HepG2 (cell line): ENCODE measurements around the gene CCDC142. TPM values are rescaled to one million over a fixed set of nuclear protein-coding genes. Genes with fewer than 3 reads are reported as not detected.

Experiments
- RELA ChIP-seq: sonication (generic); formaldehyde crosslinking; IDR thresholded peaks from 2 replicates; pipeline ENCODE4 v1.4.0; 2020; ENCODE audit warnings: missing genetic modification reagents
- ZNF143 ChIP-seq: sonication (generic); formaldehyde crosslinking; IDR thresholded peaks from 2 replicates; pipeline ENCODE4 v1.4.0; 2020; ENCODE audit warnings: missing genetic modification reagents
- ZNF234 ChIP-seq: sonication (generic); formaldehyde crosslinking; conservative IDR thresholded peaks from 2 replicates; pipeline ENCODE4 v1.5.1; 2020; ENCODE audit warnings: mild to moderate bottlenecking, missing genetic modification reagents
- ZNF670 ChIP-seq: sonication (generic); formaldehyde crosslinking; IDR thresholded peaks from 2 replicates; pipeline ENCODE4 v1.8.0; 2022; ENCODE audit warnings: mild to moderate bottlenecking, missing genetic modification reagents, borderline replicate concordance
- polyA plus RNA-seq, 8 experiments: library from polyadenylated mRNA; depleted of rRNA in 3 of 8; stranded (reverse) in 7 of 8; unstranded in 1 of 8; fragments of >200 nt; fragmentation: Illumina TruSeq in 4 of 8; extraction: Trizol in 4 of 8; gene quantifications; 2 replicates each; pipeline versions ENCODE4 v1.2.1 to v1.2.3, GENCODE V29; 2011 to 2016; ENCODE audit warnings: low read depth in 4 of 8, missing spikeins in 1 of 8, mixed read lengths in 1 of 8; ENCODE audit not compliant: insufficient read depth in 1 of 8
- total RNA-seq, 5 experiments: library from RNA; depleted of rRNA; stranded (reverse); fragments of >200 nt; fragmentation: Illumina TruSeq; extraction: Trizol; gene quantifications; 2 replicates each; pipeline ENCODE4 v1.2.3, GENCODE V29; 2016; ENCODE audit warnings: low read depth in 1 of 5
- TF ChIP-seq, protein P1 (sequence below): sonication (generic); formaldehyde crosslinking; IDR thresholded peaks from 2 replicates; pipeline ENCODE4 v1.4.0; 2020; ENCODE audit warnings: mild to moderate bottlenecking, low read depth, missing genetic modification reagents
- TF ChIP-seq, protein P2 (sequence below): sonication (generic); formaldehyde crosslinking; IDR thresholded peaks from 2 replicates; pipeline ENCODE4 v1.4.0; 2020; ENCODE audit warnings: mild to moderate bottlenecking, missing genetic modification reagents
- TF ChIP-seq, protein P3 (sequence below): sonication (generic); formaldehyde crosslinking; IDR thresholded peaks from 2 replicates; pipeline ENCODE4 v1.5.0; 2020; ENCODE audit warnings: mild to moderate bottlenecking, low read depth, missing genetic modification reagents, borderline replicate concordance
- TF ChIP-seq, protein P4 (sequence below): sonication (generic); formaldehyde crosslinking; IDR thresholded peaks from 2 replicates; pipeline ENCODE4 v1.8.1; 2023; ENCODE audit warnings: missing genetic modification reagents, mild to moderate bottlenecking, borderline replicate concordance

CCDC142 gene
- total and polyA plus RNA-seq, 2 of the 13 experiments (the other 11 are each of a cell fraction or from before 2014, with no cell fraction given) = 14.7 to 30.4 TPM

DNA sequence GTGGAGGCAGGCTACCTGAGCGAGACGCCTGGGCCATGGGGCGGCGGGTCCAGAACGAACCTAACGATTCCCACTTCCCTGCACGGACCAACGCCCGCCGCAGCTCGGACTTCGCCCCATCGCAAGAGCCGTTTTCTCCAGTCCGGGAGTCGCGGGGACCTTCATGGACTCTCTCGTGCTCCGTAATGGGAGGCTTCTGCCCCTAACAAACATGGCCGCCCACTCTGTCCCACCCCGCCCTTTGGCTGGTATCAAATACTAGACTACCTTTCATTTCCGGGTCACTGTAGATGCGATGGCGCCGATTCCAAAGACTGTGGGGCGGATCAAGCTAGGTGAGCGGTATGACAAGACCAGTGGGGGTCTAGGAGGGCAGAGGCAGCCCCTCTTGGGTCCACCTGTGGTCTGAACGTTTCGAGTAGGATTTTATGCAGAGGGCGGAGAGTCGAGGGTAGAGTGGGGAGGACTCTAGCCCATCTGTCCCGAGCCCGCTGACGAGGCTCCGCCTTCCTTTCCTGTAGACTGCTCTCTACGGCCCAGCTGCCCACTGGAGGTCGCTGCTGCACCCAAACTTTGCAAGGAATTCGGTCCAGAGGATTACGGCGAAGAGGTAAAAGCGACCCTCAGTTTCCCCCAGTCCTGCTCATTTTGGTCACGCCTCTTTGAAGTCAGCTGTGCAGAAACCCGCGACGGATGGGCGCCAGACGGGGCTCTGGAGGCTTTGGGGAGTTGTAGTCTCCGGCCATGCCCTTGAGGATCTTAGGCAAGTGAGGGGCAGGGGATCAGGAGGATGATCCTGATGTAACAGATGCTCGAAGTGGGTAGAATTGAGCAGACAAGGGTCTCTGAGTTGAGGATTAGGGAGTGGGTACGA, at the start of gene CCDC142, which contains the start of gene TTC31 (continued):
- TF ChIP-seq, protein P1, sequence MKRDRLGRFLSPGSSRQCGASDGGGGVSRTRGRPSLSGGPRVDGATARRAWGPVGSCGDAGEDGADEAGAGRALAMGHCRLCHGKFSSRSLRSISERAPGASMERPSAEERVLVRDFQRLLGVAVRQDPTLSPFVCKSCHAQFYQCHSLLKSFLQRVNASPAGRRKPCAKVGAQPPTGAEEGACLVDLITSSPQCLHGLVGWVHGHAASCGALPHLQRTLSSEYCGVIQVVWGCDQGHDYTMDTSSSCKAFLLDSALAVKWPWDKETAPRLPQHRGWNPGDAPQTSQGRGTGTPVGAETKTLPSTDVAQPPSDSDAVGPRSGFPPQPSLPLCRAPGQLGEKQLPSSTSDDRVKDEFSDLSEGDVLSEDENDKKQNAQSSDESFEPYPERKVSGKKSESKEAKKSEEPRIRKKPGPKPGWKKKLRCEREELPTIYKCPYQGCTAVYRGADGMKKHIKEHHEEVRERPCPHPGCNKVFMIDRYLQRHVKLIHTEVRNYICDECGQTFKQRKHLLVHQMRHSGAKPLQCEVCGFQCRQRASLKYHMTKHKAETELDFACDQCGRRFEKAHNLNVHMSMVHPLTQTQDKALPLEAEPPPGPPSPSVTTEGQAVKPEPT (CRISPR knock-in tag) = peak; percentile 57; the same call in 1 of the 2 replicates
- TF ChIP-seq, protein P2, sequence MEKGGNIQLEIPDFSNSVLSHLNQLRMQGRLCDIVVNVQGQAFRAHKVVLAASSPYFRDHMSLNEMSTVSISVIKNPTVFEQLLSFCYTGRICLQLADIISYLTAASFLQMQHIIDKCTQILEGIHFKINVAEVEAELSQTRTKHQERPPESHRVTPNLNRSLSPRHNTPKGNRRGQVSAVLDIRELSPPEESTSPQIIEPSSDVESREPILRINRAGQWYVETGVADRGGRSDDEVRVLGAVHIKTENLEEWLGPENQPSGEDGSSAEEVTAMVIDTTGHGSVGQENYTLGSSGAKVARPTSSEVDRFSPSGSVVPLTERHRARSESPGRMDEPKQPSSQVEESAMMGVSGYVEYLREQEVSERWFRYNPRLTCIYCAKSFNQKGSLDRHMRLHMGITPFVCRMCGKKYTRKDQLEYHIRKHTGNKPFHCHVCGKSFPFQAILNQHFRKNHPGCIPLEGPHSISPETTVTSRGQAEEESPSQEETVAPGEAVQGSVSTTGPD (CRISPR knock-in tag) = 0 out of 2 replicates have a peak, but pooled peaks have one; percentile 5
- TF ChIP-seq, protein P3, sequence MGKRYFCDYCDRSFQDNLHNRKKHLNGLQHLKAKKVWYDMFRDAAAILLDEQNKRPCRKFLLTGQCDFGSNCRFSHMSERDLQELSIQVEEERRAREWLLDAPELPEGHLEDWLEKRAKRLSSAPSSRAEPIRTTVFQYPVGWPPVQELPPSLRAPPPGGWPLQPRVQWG = no peak
- TF ChIP-seq RELA (CRISPR knock-in tag) (peak; percentile 4; the same call in 1 of the 2 replicates), ZNF143 (CRISPR knock-in tag) (peak; percentile 86), ZNF234 (no peak), ZNF670 (CRISPR knock-in tag) (peak; percentile 86; the same call in 1 of the 2 replicates)
- TF ChIP-seq, protein P4, sequence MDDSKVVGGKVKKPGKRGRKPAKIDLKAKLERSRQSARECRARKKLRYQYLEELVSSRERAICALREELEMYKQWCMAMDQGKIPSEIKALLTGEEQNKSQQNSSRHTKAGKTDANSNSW = peak; percentile 44; the same call in 1 of the 2 replicates
